ENCODE results near the gene PLAC8L1. TPM values are rescaled to one million over a fixed set of nuclear protein-coding genes. Genes with fewer than 3 reads are reported as not detected.

Gene PLAC8L1
- total and polyA plus RNA-seq, 2 of the 8 experiments (the other 6 are each of a cell fraction or from before 2014, with no cell fraction given): 0.42 TPM; not detected in 1

DNA sequence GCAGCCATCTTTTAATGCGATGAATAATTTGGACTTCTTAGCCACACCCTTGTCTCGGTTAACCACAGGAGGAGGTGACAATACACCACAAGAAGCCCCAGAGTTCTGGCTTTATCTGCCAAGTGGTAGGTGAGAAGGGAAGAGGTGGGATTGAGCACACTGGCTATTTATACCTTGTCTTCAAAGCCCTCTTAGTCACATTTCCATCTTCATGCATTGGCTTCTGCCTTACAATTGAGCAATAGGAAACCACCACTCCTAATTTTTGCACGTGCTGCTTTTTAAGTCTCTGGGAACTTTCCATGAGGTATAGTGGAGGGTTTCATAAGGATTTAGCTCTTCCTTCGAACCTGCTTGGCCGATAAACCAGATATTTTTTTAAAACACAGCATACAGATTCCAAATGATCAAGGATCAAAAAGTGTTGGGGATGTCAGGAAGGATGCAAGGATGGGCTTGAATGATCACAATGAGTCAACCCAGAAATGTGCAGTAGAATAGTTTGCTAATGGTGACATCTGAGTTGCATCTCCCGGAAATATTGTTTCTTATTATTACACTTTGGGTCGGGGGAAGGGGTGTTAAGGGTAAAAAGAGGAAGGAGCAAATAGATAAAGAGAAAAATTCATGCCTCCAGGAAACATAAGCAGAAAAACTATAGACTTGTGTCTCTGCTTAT, 25.5 kb downstream of the PLAC8L1 start (continued):
- TF ChIP-seq EZH2 (IDR thresholded peaks at IDR 0.05; ENCODE audit: low read depth, low read length, severe bottlenecking) (no peak), TAF1 (IDR thresholded peaks at IDR 0.05; ENCODE audit: low read depth, low read length) (no peak), SIRT6 (IDR thresholded peaks at IDR 0.05; ENCODE audit: low read length) (no peak), CHD2 (IDR thresholded peaks at IDR 0.05; ENCODE audit: low read length) (no peak), PHF8 (conservative IDR thresholded peaks at IDR 0.05; ENCODE audit: low read depth, low read length) (no peak)

All from H1 (cell line).